Skeletal muscle satellite cell (primary cell): ENCODE data around the gene CLK3. TPM values are rescaled to one million over a fixed set of nuclear protein-coding genes. Genes with fewer than 3 reads are reported as not detected.

Experiments used
- H3K27me3 ChIP-seq: 2 replicates; pipeline ENCODE4 v1.7.0; 2013; ENCODE audit warnings: low read length; ENCODE audit not compliant: control insufficient read depth, insufficient read depth
- H3K36me3 ChIP-seq: 2 replicates; pipeline ENCODE4 v1.7.0; 2013; ENCODE audit warnings: mild to moderate bottlenecking, control low read depth, low read length; ENCODE audit not compliant: insufficient read depth
- H3K4me1 ChIP-seq: 2 replicates; pipeline ENCODE4 v1.7.0; 2013; ENCODE audit warnings: low read length; ENCODE audit not compliant: control insufficient read depth, insufficient read depth
- H3K4me2 ChIP-seq: 2 replicates; pipeline ENCODE4 v1.7.0; 2013; ENCODE audit warnings: mild to moderate bottlenecking, low read length
- H3K4me3 ChIP-seq: 2 replicates; pipeline ENCODE4 v1.7.0; 2013; ENCODE audit warnings: low read length
- H3K9ac ChIP-seq: 2 replicates; pipeline ENCODE4 v1.7.0; 2013; ENCODE audit warnings: mild to moderate bottlenecking, low read depth, low read length, moderate library complexity
- H3K9me3 ChIP-seq: replicated peaks from 2 replicates; pipeline ENCODE4 v1.7.0; 2013; ENCODE audit warnings: mild to moderate bottlenecking, control low read depth, low read length
- total RNA-seq: library from RNA; depleted of rRNA; stranded (reverse); fragments of >200 nt; gene quantifications from 2 replicates; pipeline ENCODE4 v1.2.3, GENCODE V29; 2012; rRNA removed

The CLK3 gene
- total RNA-seq: 65.4 and 74.7 TPM in 2 replicates

- H3K4me3 ChIP-seq: peak within 1 kb of the TSS; percentile 98
- H3K36me3 ChIP-seq: peaks cover 26% of the 10 kb centered on the region
- H3K4me2 ChIP-seq: peak within 1 kb of the TSS; percentile 91
- H3K9me3 ChIP-seq: no peaks in the 10 kb centered on the region
- peaks cover 19% of the 10 kb centered on the region for H3K27me3 ChIP-seq
- peak within 1 kb of the TSS; percentile 100 for H3K9ac ChIP-seq
- peaks cover 23% of the 10 kb centered on the region for H3K4me1 ChIP-seq
Measured at GRCh38 chr15:74615508-74616365, at the start of gene CLK3. Gene CLK3, plus strand, starts transcription at chr15:74615836. Its CDS starts 3,361 bp downstream, at chr15:74619197.

- Histone ChIP-seq H3K4me3 (no peak overlapping the region), H3K9ac (no peak overlapping the region), H3K27me3 (no peaks in the 10 kb centered on the region), H3K9me3 (no peaks in the 10 kb centered on the region), H3K4me1 (peaks cover 5% of the 10 kb centered on the region), H3K36me3 (peaks cover 4% of the 10 kb centered on the region), H3K4me2 (no peak overlapping the region)
Measured at GRCh38 chr15:74568594-74568993, 47.0 kb upstream of the CLK3 start.

- H3K4me1 ChIP-seq: peaks cover 11% of the 10 kb centered on the region
- no peaks in the 10 kb centered on the region for H3K27me3 ChIP-seq
- no peaks in the 10 kb centered on the region for H3K9me3 ChIP-seq
- no peak overlapping the region for H3K4me2 ChIP-seq
- H3K9ac ChIP-seq: no peak overlapping the region
- H3K36me3 ChIP-seq: peaks cover 9% of the 10 kb centered on the region
- H3K4me3 ChIP-seq: no peak overlapping the region
Measured at GRCh38 chr15:74569731-74570070, 45.9 kb upstream of the CLK3 start.

DNA sequence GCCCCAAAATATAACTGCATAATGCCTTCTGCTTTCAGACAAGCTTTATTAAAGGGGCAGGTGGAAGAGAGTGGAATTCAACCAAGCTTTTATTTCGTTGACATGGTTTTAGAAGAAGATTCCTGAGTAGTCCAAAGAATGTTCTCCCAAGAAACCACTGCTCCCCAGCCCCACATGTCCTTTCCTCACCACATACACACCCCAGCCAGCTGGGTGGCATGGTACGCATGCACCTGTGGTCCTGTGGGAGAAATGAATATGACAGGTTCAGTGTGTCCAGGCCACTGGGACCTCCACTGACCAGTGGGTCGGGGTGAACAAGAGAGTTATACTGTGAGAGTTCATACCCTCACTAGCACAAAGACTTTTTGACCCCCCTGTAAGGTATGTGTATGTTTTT is 44.4 kb upstream of the CLK3 start:
- Histone ChIP-seq H3K4me3 (no peak overlapping the region), H3K9ac (no peak overlapping the region), H3K4me1 (peaks cover 11% of the 10 kb centered on the region), H3K4me2 (no peak overlapping the region), H3K9me3 (no peaks in the 10 kb centered on the region), H3K36me3 (peaks cover 9% of the 10 kb centered on the region), H3K27me3 (no peaks in the 10 kb centered on the region)

- Histone ChIP-seq H3K9ac (no peak overlapping the region), H3K36me3 (peaks cover 9% of the 10 kb centered on the region), H3K4me3 (no peak overlapping the region), H3K9me3 (no peaks in the 10 kb centered on the region), H3K4me2 (no peak overlapping the region), H3K4me1 (peaks cover 11% of the 10 kb centered on the region), H3K27me3 (no peaks in the 10 kb centered on the region)
Measured at GRCh38 chr15:74573987-74574386, 41.6 kb upstream of the CLK3 start.

DNA sequence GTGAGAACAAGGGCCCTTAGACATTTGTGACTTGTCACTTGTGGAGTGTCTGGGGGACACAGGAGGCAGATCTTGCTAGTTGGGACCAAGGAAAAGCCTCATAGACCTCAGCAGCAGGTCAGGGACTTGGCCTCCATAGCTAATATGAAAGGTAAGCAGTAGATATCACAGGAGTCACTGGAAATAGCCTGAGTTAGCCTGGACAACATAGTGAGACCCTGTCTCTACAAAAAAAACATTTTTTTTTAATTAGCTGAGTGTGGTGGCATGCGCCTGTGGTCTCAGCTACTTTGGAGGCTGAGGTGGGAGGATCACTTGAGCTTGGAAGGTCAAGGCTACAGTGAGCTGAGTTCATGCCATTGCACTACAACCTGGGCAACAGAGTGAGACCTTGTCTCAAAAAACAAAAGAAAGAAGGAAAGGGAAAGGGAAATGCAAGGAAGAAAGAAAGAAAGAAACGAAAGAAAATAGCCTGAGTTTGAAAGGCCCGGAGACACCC is 37.1 kb upstream of the CLK3 start:
- Histone ChIP-seq H3K4me2 (no peak overlapping the region), H3K4me3 (no peak overlapping the region), H3K9me3 (no peaks in the 10 kb centered on the region), H3K27me3 (no peaks in the 10 kb centered on the region), H3K9ac (no peak overlapping the region), H3K36me3 (peaks cover 5% of the 10 kb centered on the region), H3K4me1 (peaks cover 5% of the 10 kb centered on the region)

GRCh38 chr15:74579001-74579400 is 36.6 kb upstream of the CLK3 start:
- peaks cover 3% of the 10 kb centered on the region for H3K4me1 ChIP-seq
- H3K27me3 ChIP-seq: no peaks in the 10 kb centered on the region
- H3K36me3 ChIP-seq: peaks cover 5% of the 10 kb centered on the region
- H3K9ac ChIP-seq: no peak overlapping the region
- no peaks in the 10 kb centered on the region for H3K9me3 ChIP-seq
- H3K4me3 ChIP-seq: no peak overlapping the region
- H3K4me2 ChIP-seq: no peak overlapping the region

DNA sequence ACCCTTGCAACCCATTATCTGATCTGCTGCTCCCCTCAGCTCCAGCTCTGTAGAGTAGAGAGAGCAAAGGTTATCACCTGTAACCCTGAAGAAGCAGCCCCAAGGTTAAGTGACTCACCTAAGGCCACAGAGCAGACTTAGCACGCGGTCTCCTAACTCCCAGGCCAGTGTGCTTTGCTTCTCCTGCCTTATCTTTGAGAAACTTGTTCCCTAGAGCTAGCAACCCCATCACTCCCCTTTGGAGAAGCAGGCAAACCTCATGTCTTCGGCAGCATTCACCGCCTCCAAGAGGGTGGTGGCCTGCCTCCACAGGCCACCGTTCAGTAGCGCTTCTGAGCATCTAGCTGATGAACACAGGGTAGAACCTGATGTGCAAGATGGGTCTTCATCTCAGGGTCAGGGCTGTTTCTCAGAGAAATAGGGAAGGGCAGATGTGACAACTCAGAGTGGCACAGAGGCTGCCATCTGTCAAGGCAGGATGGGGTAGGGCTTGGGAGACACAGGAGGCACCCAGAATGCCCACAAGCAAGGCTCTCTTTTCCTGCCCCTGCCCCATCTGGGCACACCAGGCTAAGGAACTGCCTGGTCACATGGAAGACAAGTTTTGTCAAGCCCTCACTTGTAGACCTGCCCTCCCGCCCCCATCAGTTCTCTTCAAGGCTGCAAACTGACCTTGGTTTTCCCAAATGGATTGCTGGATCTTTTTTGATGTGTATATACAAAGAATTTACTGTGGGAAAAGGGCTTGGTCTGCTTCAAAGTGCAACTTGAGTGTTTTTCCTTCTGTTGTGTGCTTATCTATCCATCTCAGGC is 34.9 kb upstream of the CLK3 start:
- Histone ChIP-seq H3K9ac (no peak overlapping the region), H3K36me3 (no peaks in the 10 kb centered on the region), H3K4me3 (no peak overlapping the region), H3K4me2 (no peak overlapping the region), H3K4me1 (no peaks in the 10 kb centered on the region), H3K9me3 (no peaks in the 10 kb centered on the region), H3K27me3 (no peaks in the 10 kb centered on the region)

- no peak overlapping the region for H3K4me3 ChIP-seq
- no peak overlapping the region for H3K9ac ChIP-seq
- no peaks in the 10 kb centered on the region for H3K36me3 ChIP-seq
- H3K9me3 ChIP-seq: no peaks in the 10 kb centered on the region
- no peak overlapping the region for H3K4me2 ChIP-seq
- H3K27me3 ChIP-seq: no peaks in the 10 kb centered on the region
- peaks cover 8% of the 10 kb centered on the region for H3K4me1 ChIP-seq
Measured at GRCh38 chr15:74584204-74584603, 31.4 kb upstream of the CLK3 start.

- Histone ChIP-seq H3K4me1 (peaks cover 10% of the 10 kb centered on the region), H3K4me2 (no peak overlapping the region), H3K36me3 (no peaks in the 10 kb centered on the region), H3K27me3 (no peaks in the 10 kb centered on the region), H3K9ac (no peak overlapping the region), H3K4me3 (no peak overlapping the region), H3K9me3 (no peaks in the 10 kb centered on the region)
Measured at GRCh38 chr15:74584779-74585178, 30.9 kb upstream of the CLK3 start.

DNA sequence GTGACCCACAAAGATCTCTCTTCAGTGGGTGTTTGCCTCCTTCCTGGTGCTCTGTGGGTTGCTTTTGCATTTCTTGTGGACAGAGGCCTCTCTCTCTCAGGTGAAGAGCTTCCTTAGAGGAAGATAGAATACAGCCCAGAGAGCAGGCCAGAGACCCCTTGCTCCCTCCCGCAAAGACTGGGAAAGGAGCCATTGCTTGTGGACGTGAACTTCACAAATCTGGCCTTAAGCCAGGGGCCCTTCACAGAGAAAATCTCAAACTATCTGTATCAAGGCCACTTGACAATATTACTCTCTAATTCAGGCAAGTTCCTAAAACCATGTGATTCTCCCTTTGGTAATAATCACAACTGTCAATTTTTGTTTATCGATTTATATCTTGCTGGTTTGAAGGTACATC is 30.4 kb upstream of the CLK3 start:
- H3K9ac ChIP-seq: no peak overlapping the region
- no peaks in the 10 kb centered on the region for H3K9me3 ChIP-seq
- H3K4me3 ChIP-seq: no peak overlapping the region
- H3K4me2 ChIP-seq: no peak overlapping the region
- no peaks in the 10 kb centered on the region for H3K27me3 ChIP-seq
- H3K4me1 ChIP-seq: peaks cover 10% of the 10 kb centered on the region
- H3K36me3 ChIP-seq: peaks cover under 1% of the 10 kb centered on the region
